Activated CD8-positive, alpha-beta T cell treated with anti-CD3 and anti-CD28 coated beads for 36 hours (primary cell): ENCODE measurements around the gene RYR1. TPM values are rescaled to one million over a fixed set of nuclear protein-coding genes. Genes with fewer than 3 reads are reported as not detected.
A peak's percentile ranks its signal among the peaks of the same experiment; 100 is the strongest.

Experiments
- ATAC-seq: fragments of 200-7000 bp; cut with Tn5 transposase; one replicate; pipeline ENCODE4 v1.10.0; 2021; ENCODE audit warnings: mild to moderate bottlenecking, moderate library complexity
- CTCF ChIA-PET: fragments of 350-600 bp; sonication (Branson Sonifier 250); formaldehyde crosslinking; loops from one replicate; lab custom pipeline; 2021; ENCODE audit warnings: antibody characterized with exemption; lab: Charles Lee
- POLR2A ChIA-PET: fragments of 350-600 bp; sonication (Branson Sonifier 250); formaldehyde crosslinking; loops from one replicate; lab custom pipeline; 2021; ENCODE audit warnings: antibody characterized with exemption; lab: Charles Lee
- DNase-seq: peaks from one replicate; pipeline ENCODE4 v3.0.0-alpha.2; 2020
- H3K27ac Mint-ChIP-seq: one replicate; pipeline ENCODE4 v1.8.0; 2021; ENCODE audit warnings: mild to moderate bottlenecking, mixed read lengths
- H3K27me3 Mint-ChIP-seq: one replicate; pipeline ENCODE4 v1.8.0; 2021; ENCODE audit warnings: mixed read lengths
- H3K36me3 Mint-ChIP-seq: one replicate; pipeline ENCODE4 v1.8.0; 2021; ENCODE audit warnings: low read depth, mixed read lengths
- H3K4me1 Mint-ChIP-seq: one replicate; pipeline ENCODE4 v1.8.0; 2021; ENCODE audit warnings: low read depth, mixed read lengths
- H3K4me3 Mint-ChIP-seq: one replicate; pipeline ENCODE4 v1.8.0; 2021; ENCODE audit warnings: mild to moderate bottlenecking, moderate library complexity, mixed read lengths
- H3K9me3 Mint-ChIP-seq: one replicate; pipeline ENCODE4 v1.8.0; 2021; ENCODE audit warnings: mixed read lengths
- intact Hi-C: fragments of 100-400 bp; cut with micrococcal nuclease; formaldehyde crosslinking; loops from one replicate; pipeline ENCODE4 v1.10.0; 2022
- total RNA-seq, 2 experiments: library from RNA; stranded (reverse); gene quantifications; one replicate each; pipeline ENCODE4 v1.2.3, GENCODE V29; 2021
- TF ChIP-seq, protein P1 (sequence below): fragments of 200-600 bp; IDR thresholded peaks from one replicate; pipeline ENCODE4 v1.8.0; 2022; ENCODE audit warnings: antibody characterized with exemption, mild to moderate bottlenecking

Gene RYR1
- total RNA-seq, 2 experiments from 2014 or later: 0.63 to 1.2 TPM

DNA sequence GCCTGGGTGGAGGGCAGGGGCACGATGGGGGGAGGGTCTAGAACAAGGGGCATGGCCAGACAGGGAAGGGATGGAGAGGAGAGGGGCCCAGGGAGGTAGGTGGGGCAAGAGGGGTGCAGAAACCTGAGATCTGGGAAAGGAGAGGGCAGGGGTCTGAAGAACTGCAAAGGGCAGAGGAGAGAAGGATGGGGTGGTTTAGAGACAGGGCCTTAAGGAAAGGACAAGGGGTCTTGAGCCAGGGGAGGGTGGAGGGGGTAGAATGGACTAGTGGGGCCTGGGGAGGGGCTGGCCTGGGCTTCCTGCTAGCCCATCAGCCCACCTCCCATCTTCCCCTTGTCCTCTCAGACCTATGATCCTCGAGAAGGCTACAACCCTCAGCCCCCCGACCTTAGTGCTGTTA, 72.5 kb downstream of the RYR1 start:
- Mint-ChIP-seq H3K36me3 (no peaks in the 10 kb centered on the region), H3K27me3 (peaks cover 8% of the 10 kb centered on the region), H3K4me3 (no peak overlapping the region), H3K27ac (no peak overlapping the region), H3K4me1 (no peaks in the 10 kb centered on the region), H3K9me3 (no peaks in the 10 kb centered on the region)
- intact Hi-C loops: no loop called here
- TF ChIP-seq, protein P1, sequence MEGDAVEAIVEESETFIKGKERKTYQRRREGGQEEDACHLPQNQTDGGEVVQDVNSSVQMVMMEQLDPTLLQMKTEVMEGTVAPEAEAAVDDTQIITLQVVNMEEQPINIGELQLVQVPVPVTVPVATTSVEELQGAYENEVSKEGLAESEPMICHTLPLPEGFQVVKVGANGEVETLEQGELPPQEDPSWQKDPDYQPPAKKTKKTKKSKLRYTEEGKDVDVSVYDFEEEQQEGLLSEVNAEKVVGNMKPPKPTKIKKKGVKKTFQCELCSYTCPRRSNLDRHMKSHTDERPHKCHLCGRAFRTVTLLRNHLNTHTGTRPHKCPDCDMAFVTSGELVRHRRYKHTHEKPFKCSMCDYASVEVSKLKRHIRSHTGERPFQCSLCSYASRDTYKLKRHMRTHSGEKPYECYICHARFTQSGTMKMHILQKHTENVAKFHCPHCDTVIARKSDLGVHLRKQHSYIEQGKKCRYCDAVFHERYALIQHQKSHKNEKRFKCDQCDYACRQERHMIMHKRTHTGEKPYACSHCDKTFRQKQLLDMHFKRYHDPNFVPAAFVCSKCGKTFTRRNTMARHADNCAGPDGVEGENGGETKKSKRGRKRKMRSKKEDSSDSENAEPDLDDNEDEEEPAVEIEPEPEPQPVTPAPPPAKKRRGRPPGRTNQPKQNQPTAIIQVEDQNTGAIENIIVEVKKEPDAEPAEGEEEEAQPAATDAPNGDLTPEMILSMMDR: no peak
- DNase-seq (no peak), ATAC-seq (no peak)
- ChIA-PET CTCF (interaction anchor here (1.1 kb wide), 1 partner anchor 10 kb away, joined by 10 read pairs; no protein-coding TSS in a partner anchor), POLR2A (no interaction called here)

DNA sequence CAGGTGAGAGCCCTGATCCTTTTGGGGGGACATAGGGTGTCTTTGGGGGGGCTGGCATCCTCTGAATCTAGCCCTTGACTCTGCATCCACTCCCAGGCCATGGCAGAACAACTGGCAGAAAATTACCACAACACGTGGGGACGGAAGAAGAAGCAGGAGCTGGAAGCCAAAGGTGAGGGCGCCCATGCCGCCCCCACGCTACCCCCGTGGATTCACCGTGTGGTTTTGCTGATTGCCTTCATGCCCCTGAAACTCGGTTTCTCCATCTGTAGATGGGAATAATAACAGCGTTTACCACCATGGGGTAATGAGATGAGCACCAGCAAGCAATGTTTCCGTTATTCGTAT, 72.9 kb downstream of the RYR1 start:
- intact Hi-C loops: no loop called here
- Mint-ChIP-seq H3K27ac (no peak overlapping the region), H3K36me3 (no peaks in the 10 kb centered on the region), H3K4me3 (no peak overlapping the region), H3K4me1 (no peaks in the 10 kb centered on the region), H3K27me3 (peaks cover 10% of the 10 kb centered on the region), H3K9me3 (no peaks in the 10 kb centered on the region)
- TF ChIP-seq, protein P1: no peak
- CTCF ChIA-PET: interaction anchor here (1.1 kb wide), 1 partner anchor 9 kb away, joined by 10 read pairs; no protein-coding TSS in a partner anchor
- ATAC-seq: no peak
- POLR2A ChIA-PET: no interaction called here
- DNase-seq: no peak

DNA sequence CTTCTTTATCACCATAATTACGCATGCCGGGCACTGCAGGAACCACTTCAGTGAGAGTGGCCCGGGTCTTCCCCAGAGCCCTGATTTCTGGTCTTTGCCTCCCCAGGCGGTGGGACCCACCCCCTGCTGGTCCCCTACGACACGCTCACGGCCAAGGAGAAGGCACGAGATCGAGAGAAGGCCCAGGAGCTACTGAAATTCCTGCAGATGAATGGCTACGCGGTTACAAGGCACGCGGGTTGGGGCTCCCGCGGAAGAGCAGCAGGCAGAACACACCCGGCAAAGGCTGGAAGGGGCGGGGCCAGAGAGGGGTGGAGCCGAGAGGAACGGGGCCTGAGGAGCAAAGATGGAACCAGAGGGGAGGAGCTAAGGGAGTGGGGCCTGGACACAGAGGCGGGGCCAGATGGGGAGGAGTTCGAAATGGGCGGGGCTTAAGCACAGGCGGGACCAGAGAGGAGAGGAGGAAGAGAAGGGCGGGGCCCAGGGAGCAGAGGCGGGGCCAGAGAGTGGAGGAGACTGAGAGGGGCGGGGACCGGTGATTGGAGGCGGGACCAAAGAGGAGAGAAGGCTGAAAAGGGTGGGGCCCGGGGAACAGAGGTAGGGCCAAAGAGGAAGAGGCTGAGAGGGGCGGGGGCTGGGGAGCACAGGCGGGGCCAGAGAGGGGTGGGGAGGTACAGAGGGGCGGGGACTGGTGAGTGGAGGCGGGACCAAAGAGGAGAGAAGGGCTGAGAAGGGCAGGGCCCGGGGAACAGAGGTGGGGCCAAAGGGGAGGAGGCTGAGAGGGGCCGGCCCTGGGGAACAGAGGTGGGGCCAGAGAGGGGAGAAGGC, 73.4 kb downstream of the RYR1 start:
- ATAC-seq: peak; percentile 97
- ChIA-PET CTCF (interaction anchor here (0.6 to 1.1 kb wide), 4 partner anchors 9 to 323 kb away, joined by 3 to 10 read pairs (median 4); partner anchors contain the start of gene FAM98C), POLR2A (no interaction called here)
- TF ChIP-seq, protein P1: no peak
- Mint-ChIP-seq H3K36me3 (no peaks in the 10 kb centered on the region), H3K4me3 (no peak overlapping the region), H3K9me3 (no peaks in the 10 kb centered on the region), H3K27ac (no peak overlapping the region), H3K4me1 (no peaks in the 10 kb centered on the region), H3K27me3 (peaks cover 11% of the 10 kb centered on the region)
- DNase-seq: peak; percentile 92
- intact Hi-C loops: no loop called here

DNA sequence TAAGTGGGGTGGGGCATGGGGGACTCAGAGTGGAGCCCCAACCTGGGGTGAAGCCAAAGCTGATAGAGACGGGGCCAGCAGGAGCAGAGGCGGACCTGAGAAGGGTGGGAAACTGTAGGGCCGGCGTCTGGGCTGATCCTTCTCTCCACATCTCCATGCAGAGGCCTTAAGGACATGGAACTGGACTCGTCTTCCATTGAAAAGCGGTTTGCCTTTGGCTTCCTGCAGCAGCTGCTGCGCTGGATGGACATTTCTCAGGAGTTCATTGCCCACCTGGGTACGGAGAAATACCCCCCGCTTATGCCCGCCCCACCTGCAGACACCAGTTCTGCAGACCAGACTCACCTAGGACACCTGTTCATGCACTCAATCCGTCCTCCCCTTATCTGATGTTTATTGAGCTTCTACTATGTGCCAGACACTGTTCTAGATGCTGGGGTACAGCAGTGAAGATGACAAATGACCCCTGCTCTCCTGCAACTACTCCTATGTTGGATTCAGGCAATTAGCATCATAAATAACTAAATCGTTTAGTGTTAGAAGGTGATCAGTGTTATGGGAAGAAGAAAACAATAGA, 74.1 kb downstream of the RYR1 start:
- TF ChIP-seq, protein P1: no peak
- Mint-ChIP-seq H3K4me3 (no peak overlapping the region), H3K27me3 (peaks cover 11% of the 10 kb centered on the region), H3K27ac (no peak overlapping the region), H3K4me1 (no peaks in the 10 kb centered on the region), H3K36me3 (no peaks in the 10 kb centered on the region), H3K9me3 (no peaks in the 10 kb centered on the region)
- DNase-seq (no peak), ATAC-seq (no peak)
- intact Hi-C loops: no loop called here
- POLR2A ChIA-PET: no interaction called here
- CTCF ChIA-PET: interaction anchor here (0.7 to 1.4 kb wide), 3 partner anchors 38 to 127 kb away, joined by 3 to 5 read pairs (median 4); partner anchors contain the start of gene FAM98C

DNA sequence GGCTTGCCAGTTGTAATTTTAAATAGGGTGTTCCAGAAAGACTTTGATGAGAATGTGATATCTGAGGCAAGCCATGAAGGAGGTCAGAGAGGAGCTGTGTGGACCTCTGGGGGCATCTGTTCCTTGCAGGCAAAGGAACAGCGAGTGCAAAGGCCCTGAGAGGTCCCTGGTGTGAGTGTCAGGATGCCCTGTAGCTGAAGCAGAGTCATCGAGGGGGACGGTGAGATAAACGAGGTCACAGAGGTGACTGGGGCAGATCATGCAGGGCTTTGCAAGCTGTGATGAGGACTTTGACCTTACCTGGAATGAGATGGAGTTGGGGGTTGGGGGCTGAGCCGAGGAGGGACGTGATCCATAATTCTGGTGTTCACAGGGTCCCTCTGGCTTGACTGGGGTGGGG, 75.0 kb downstream of the RYR1 start:
- ChIA-PET CTCF (interaction anchor here (1.1 to 1.4 kb wide), 2 partner anchors 106 to 126 kb away, joined by 4 to 5 read pairs; partner anchors contain the start of gene FAM98C), POLR2A (no interaction called here)
- H3K4me3 Mint-ChIP-seq: no peak overlapping the region
- peaks cover 11% of the 10 kb centered on the region for H3K27me3 Mint-ChIP-seq
- DNase-seq (no peak), ATAC-seq (no peak)
- no peaks in the 10 kb centered on the region for H3K9me3 Mint-ChIP-seq
- TF ChIP-seq, protein P1: no peak
- intact Hi-C loops: no loop called here
- no peaks in the 10 kb centered on the region for H3K36me3 Mint-ChIP-seq
- H3K27ac Mint-ChIP-seq: no peak overlapping the region
- H3K4me1 Mint-ChIP-seq: peaks cover 5% of the 10 kb centered on the region
